ENCODE data around the gene PET100. TPM values are rescaled to one million over a fixed set of nuclear protein-coding genes. Genes with fewer than 3 reads are reported as not detected.

Gene PET100
- total RNA-seq, 4 donors from 2014 or later: 9.5 to 15.1 (median 12.9) TPM

- in situ Hi-C loops (cut with MboI; ENCODE audit: low sequenced_read_pairs in 4 of 4) (no loop called here), intact Hi-C loops (cut with DNase I; ENCODE audit: low total_unique reads) (no loop called here)
- Histone ChIP-seq H3K27ac (no peak overlapping the region), H3K4me3 (no peak overlapping the region), H3K27me3 (no peaks in the 10 kb centered on the region), H3K9me3 (no peaks in the 10 kb centered on the region), H3K36me3 (no peaks in the 10 kb centered on the region), H3K4me1 (no peaks in the 10 kb centered on the region)
- no peak for DNase-seq
- TF ChIP-seq CTCF (IDR thresholded peaks at IDR 0.05 in 4 of 5, conservative IDR thresholded peaks at IDR 0.05 in 1 of 5) (no peak), POLR2A (IDR thresholded peaks at IDR 0.05) (no peak)
- no peak for ATAC-seq
Observed at GRCh38 chr19:7610491-7611240, 18.9 kb upstream of the PET100 start.

DNA sequence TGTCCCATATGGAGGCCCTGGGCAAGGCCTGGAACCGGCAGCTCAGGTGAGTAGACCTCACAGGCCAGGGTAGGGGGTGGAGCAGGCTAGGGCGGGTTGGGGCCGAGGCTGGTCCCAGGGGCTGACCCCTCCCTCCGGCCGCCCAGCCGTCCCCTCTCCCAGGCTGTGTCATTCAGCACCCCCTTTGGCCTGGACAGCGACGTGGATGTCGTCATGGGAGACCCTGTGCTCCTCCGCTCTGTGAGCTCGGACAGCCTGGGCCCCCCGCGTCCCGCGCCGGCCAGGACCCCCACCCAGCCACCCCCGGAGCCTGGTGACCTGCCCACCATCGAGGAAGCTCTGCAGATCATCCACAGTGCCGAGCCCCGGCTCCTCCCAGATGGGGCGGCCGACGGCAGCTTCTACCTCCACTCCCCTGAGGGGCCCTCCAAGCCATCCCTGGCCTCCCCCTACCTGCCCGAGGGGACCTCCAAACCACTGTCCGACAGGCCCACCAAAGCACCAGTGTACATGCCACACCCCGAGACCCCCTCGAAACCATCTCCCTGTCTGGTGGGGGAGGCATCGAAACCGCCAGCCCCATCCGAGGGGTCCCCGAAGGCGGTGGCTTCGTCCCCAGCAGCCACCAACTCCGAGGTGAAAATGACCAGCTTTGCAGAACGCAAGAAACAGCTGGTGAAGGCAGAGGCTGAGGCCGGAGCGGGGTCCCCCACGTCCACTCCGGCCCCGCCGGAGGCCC is 17.9 kb upstream of the PET100 start:
- TF ChIP-seq CTCF (IDR thresholded peaks at IDR 0.05 in 4 of 5, conservative IDR thresholded peaks at IDR 0.05 in 1 of 5) (no peak), POLR2A (IDR thresholded peaks at IDR 0.05) (no peak)
- no peaks in the 10 kb centered on the region for H3K4me1 ChIP-seq
- intact Hi-C loops (cut with DNase I; ENCODE audit: low total_unique reads): no loop called here
- in situ Hi-C loops (cut with MboI; ENCODE audit: low sequenced_read_pairs in 4 of 4): no loop called here
- H3K27me3 ChIP-seq: no peaks in the 10 kb centered on the region
- H3K36me3 ChIP-seq: no peaks in the 10 kb centered on the region
- no peak overlapping the region for H3K27ac ChIP-seq
- ATAC-seq: no peak
- no peaks in the 10 kb centered on the region for H3K9me3 ChIP-seq
- DNase-seq: no peak
- no peak overlapping the region for H3K4me3 ChIP-seq

DNA sequence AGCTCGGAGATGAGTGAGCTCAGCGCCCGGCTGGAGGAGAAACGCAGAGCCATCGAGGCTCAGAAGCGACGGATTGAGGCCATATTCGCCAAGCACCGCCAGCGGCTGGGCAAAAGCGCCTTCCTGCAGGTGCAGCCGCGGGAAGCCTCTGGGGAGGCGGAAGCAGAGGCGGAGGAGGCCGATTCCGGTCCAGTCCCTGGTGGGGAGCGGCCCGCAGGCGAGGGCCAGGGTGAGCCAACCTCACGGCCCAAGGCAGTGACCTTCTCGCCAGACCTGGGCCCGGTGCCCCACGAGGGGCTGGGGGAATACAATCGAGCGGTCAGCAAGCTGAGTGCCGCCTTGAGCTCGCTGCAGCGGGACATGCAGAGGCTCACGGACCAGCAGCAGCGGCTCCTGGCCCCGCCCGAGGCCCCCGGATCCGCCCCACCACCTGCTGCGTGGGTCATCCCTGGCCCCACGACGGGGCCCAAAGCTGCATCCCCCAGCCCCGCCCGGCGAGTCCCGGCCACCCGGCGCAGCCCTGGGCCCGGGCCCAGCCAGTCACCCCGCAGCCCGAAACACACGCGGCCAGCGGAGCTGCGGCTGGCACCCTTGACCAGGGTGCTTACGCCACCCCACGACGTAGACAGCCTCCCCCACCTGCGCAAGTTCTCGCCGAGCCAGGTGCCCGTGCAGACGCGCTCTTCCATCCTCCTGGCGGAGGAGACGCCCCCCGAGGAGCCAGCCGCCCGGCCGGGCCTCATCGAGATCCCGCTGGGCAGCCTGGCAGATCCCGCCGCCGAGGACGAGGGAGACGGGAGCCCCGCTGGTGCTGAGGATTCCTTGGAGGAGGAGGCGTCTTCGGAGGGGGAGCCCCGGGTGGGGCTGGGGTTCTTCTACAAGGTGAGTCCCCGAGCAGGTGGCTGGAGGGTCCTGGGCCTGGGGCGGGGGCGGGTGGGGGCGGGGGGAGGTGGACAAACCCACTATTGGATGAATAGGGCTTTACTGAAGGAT is 17.0 kb upstream of the PET100 start:
- Histone ChIP-seq H3K27ac (no peak overlapping the region), H3K36me3 (no peaks in the 10 kb centered on the region), H3K27me3 (no peaks in the 10 kb centered on the region), H3K4me1 (no peaks in the 10 kb centered on the region), H3K4me3 (no peak overlapping the region), H3K9me3 (no peaks in the 10 kb centered on the region)
- TF ChIP-seq POLR2A (IDR thresholded peaks at IDR 0.05) (no peak), CTCF (IDR thresholded peaks at IDR 0.05 in 4 of 5, conservative IDR thresholded peaks at IDR 0.05 in 1 of 5) (no peak)
- DNase-seq (no peak), ATAC-seq (no peak)
- intact Hi-C loops (cut with DNase I; ENCODE audit: low total_unique reads) (no loop called here), in situ Hi-C loops (cut with MboI; ENCODE audit: low sequenced_read_pairs in 4 of 4) (no loop called here)

- no peak overlapping the region for H3K27ac ChIP-seq
- intact Hi-C loops (cut with DNase I; ENCODE audit: low total_unique reads): no loop called here
- no peak for DNase-seq
- no peak for ATAC-seq
- H3K9me3 ChIP-seq: no peaks in the 10 kb centered on the region
- H3K36me3 ChIP-seq: peaks cover 0 to 8% of the 10 kb centered on the region in 2 donors
- H3K4me3 ChIP-seq: no peak overlapping the region
- TF ChIP-seq CTCF (IDR thresholded peaks at IDR 0.05 in 4 of 5, conservative IDR thresholded peaks at IDR 0.05 in 1 of 5) (no peak), POLR2A (IDR thresholded peaks at IDR 0.05) (no peak)
- H3K4me1 ChIP-seq: peaks cover 7 to 15% of the 10 kb centered on the region in 2 donors
- H3K27me3 ChIP-seq: no peaks in the 10 kb centered on the region
- in situ Hi-C loops (cut with MboI; ENCODE audit: low sequenced_read_pairs in 4 of 4): no loop called here
Observed at GRCh38 chr19:7614859-7615741, 14.5 kb upstream of the PET100 start.

All from gastrocnemius medialis (tissue), 4 donors.